Mesendoderm (in vitro differentiated cells): Measurements from ENCODE around the gene NCAPD3.
A peak's percentile ranks its signal among the peaks of the same experiment; 100 is the strongest.

ENCODE experiments used
- DNase-seq: peaks from one replicate; pipeline ENCODE4 v3.0.0; 2013
- H2AK5ac ChIP-seq: 2 replicates; pipeline ENCODE4 v1.6.1; 2013; ENCODE audit warnings: low read length, inconsistent platforms
- H2BK120ac ChIP-seq: 2 replicates; pipeline ENCODE4 v1.6.1; 2013; ENCODE audit warnings: low read depth, mild to moderate bottlenecking, low read length, moderate library complexity, mixed read lengths
- H2BK15ac ChIP-seq: replicated peaks from 2 replicates; pipeline ENCODE4 v1.6.1; 2013; ENCODE audit warnings: low read depth, mild to moderate bottlenecking, moderate library complexity
- H2BK5ac ChIP-seq: 2 replicates; pipeline ENCODE4 v1.6.1; 2013; ENCODE audit warnings: low read length, inconsistent platforms
- H3K18ac ChIP-seq: 2 replicates; pipeline ENCODE4 v1.6.1; 2013; ENCODE audit warnings: mild to moderate bottlenecking, low read length, mixed read lengths
- H3K23ac ChIP-seq: one replicate; pipeline ENCODE4 v1.6.1; 2013; ENCODE audit warnings: low read length
- H3K27ac ChIP-seq: 2 replicates; pipeline ENCODE4 v1.5.1; 2013; ENCODE audit warnings: low read depth, mild to moderate bottlenecking, inconsistent platforms, low read length, moderate library complexity
- H3K27me3 ChIP-seq: 2 replicates; pipeline ENCODE4 v1.6.1; 2013; ENCODE audit warnings: low read length, control low read depth, mild to moderate bottlenecking, inconsistent platforms; ENCODE audit not compliant: insufficient read depth, poor library complexity
- H3K36me3 ChIP-seq: 2 replicates; pipeline ENCODE4 v1.6.1; 2013; ENCODE audit warnings: low read length, inconsistent platforms; ENCODE audit not compliant: control insufficient read depth, insufficient read depth
- H3K4ac ChIP-seq: one replicate; pipeline ENCODE4 v1.6.1; 2013; ENCODE audit warnings: low read depth, mild to moderate bottlenecking, low read length, moderate library complexity
- H3K4me1 ChIP-seq: 2 replicates; pipeline ENCODE4 v1.6.1; 2013; ENCODE audit warnings: low read depth, low read length, inconsistent platforms; ENCODE audit not compliant: control insufficient read depth
- H3K4me2 ChIP-seq: 2 replicates; pipeline ENCODE4 v1.6.1; 2013; ENCODE audit warnings: low read length
- H3K4me3 ChIP-seq: 2 replicates; pipeline ENCODE4 v1.5.1; 2013; ENCODE audit warnings: mild to moderate bottlenecking, low read length
- H3K56ac ChIP-seq: one replicate; pipeline ENCODE4 v1.6.1; 2013; ENCODE audit warnings: low read length
- H3K79me1 ChIP-seq: 2 replicates; pipeline ENCODE4 v1.6.1; 2013; ENCODE audit warnings: low read length, inconsistent platforms
- H3K79me2 ChIP-seq: 2 replicates; pipeline ENCODE4 v1.6.1; 2013; ENCODE audit warnings: mild to moderate bottlenecking, low read length; ENCODE audit not compliant: control insufficient read depth, insufficient read depth
- H3K9ac ChIP-seq: 2 replicates; pipeline ENCODE4 v1.6.1; 2013; ENCODE audit warnings: low read length, inconsistent platforms
- H4K5ac ChIP-seq: one replicate; pipeline ENCODE4 v1.6.1; 2013; ENCODE audit warnings: low read length
- H4K8ac ChIP-seq: one replicate; pipeline ENCODE4 v1.6.1; 2013; ENCODE audit warnings: low read depth, mild to moderate bottlenecking, control low read depth, low read length, moderate library complexity
- WGBS: extraction: QIAGEN DNeasy Blood & Tissue Kit; methylation state at CpG from one replicate; pipeline ENCODE4 v1.1.7; 2013; ENCODE audit warnings: low lambda C conversion rate, missing lambda C conversion rate; ENCODE audit not compliant: insufficient coverage; ENCODE audit errors: extremely low coverage; 5-methylcytosine and 5-hydroxymethylcytosine counted together

Gene NCAPD3

DNA sequence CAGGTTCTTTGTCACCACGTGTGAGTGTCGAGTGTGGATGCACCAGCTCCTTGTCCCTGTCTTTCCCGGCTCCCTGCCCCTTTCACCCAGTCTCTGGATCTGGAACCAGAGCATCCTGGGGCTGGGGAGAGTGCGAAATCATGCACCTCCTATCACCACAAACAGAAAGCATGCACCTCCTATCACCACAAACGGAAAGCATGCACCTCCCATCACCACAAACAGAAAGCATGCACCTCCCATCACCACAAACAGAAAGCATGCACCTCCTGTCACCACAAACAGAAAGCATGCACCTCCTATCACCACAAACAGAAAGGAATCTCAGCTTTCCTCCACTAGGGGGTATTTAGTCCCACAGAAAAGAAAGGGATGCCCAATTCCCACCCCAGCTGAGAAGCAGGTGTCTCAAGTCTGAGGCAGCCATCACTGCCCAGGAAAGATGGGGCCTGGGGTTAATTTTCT, 46.5 kb upstream of the NCAPD3 start:
- Histone ChIP-seq H3K4me1 (peaks cover 2% of the 10 kb centered on the region), H3K18ac (no peak overlapping the region), H3K79me2 (peaks cover 6% of the 10 kb centered on the region), H3K56ac (no peak overlapping the region), H3K4ac (no peak overlapping the region), H3K27me3 (no peaks in the 10 kb centered on the region), H3K36me3 (no peaks in the 10 kb centered on the region), H4K5ac (no peak overlapping the region), H3K9ac (no peak overlapping the region), H3K27ac (no peak overlapping the region), H2AK5ac (no peak overlapping the region), H3K79me1 (no peaks in the 10 kb centered on the region), H2BK120ac (no peak overlapping the region), H3K23ac (no peak overlapping the region), H4K8ac (no peak overlapping the region), H3K4me3 (no peak overlapping the region), H2BK5ac (no peak overlapping the region), H2BK15ac (no peak overlapping the region), H3K4me2 (no peak overlapping the region)
- no CpG with 5 or more reads among the region's 5 CpGs for WGBS
- DNase-seq, result peak; percentile 84

DNA sequence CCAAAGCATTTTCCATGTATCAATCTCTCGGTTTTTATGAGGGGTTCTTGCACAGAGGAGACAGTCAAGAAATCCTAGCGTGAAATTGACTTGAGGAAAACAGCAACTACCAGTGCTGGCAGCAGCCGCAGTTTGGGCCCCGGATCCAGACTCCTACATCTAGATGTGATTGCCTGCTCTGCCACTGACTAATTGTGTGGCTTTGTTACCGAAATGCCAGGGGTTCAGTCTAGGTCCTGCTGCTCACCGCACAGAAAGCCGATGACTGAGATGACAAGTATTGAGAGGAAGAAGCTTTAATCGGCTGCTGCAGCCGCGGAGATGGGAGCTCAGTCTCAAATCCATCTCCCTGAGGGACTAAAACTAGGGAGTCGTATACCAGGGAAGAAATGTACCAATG, 44.2 kb upstream of the NCAPD3 start:
- no peak for DNase-seq
- H3K18ac ChIP-seq, result peak overlapping the region; percentile 62
- H3K79me1 ChIP-seq, result no peaks in the 10 kb centered on the region
- H3K36me3 ChIP-seq, result no peaks in the 10 kb centered on the region
- no peak overlapping the region for H2BK120ac ChIP-seq
- H3K27me3 ChIP-seq, result no peaks in the 10 kb centered on the region
- H2BK15ac ChIP-seq, result no peak overlapping the region
- no peak overlapping the region for H3K27ac ChIP-seq
- H3K4me1 ChIP-seq, result peaks cover 2% of the 10 kb centered on the region
- no peak overlapping the region for H2AK5ac ChIP-seq
- no peak overlapping the region for H4K5ac ChIP-seq
- no peak overlapping the region for H4K8ac ChIP-seq
- H3K4me2 ChIP-seq, result no peak overlapping the region
- H3K4me3 ChIP-seq, result no peak overlapping the region
- no peak overlapping the region for H2BK5ac ChIP-seq
- H3K56ac ChIP-seq, result no peak overlapping the region
- H3K23ac ChIP-seq, result no peak overlapping the region
- H3K9ac ChIP-seq, result no peak overlapping the region
- no peak overlapping the region for H3K4ac ChIP-seq
- WGBS, result no CpG with 5 or more reads among the region's 11 CpGs
- H3K79me2 ChIP-seq, result no peaks in the 10 kb centered on the region

DNA sequence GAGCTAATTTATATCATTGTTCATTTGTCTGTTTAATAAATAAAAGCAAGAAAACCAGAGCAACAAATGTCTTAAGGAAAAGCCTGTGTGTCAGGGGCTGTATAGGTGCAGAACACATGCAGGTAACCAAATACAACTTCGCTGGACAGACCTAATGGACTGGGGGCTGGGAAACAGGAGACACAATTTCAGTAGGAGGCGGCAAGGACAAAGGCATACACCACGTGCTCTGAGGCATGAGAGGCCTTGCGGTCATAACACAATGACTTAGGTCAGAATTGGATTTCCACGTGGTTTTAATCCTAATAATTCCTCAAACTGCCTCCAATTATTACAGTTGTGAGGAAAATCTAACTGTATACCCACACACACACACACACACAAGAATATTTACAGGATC, 43.7 kb upstream of the NCAPD3 start:
- Histone ChIP-seq H3K18ac (no peak overlapping the region), H3K4me2 (no peak overlapping the region), H2AK5ac (no peak overlapping the region), H2BK5ac (no peak overlapping the region), H4K8ac (no peak overlapping the region), H3K56ac (peak overlapping the region; percentile 47), H3K9ac (no peak overlapping the region), H2BK15ac (no peak overlapping the region), H3K23ac (no peak overlapping the region), H3K36me3 (no peaks in the 10 kb centered on the region), H3K4ac (no peak overlapping the region), H3K79me1 (no peaks in the 10 kb centered on the region), H3K27me3 (no peaks in the 10 kb centered on the region), H2BK120ac (no peak overlapping the region), H4K5ac (no peak overlapping the region), H3K4me3 (no peak overlapping the region), H3K79me2 (no peaks in the 10 kb centered on the region), H3K4me1 (no peaks in the 10 kb centered on the region), H3K27ac (no peak overlapping the region)
- no peak for DNase-seq
- WGBS, result no CpG with 5 or more reads among the region's 5 CpGs

DNA sequence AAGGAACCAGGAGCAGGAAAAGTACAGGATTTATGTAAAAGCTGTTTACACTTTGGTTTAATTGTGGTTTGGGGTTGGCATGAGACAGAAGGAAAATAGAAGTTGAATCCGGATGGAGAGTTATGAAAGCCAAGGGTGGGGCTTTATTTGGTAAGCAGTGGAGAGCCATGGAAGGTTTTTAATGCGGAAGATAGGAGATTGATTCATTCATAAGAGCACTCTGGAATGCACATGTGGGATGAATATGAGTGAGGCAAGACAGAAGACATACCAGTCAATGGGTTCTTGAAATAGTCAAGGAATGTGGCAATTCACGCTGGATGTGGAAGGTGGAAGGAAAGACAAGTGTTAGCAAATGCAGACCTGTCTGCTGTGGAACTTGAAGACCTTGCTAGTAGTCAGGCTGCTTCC, 43.1 kb upstream of the NCAPD3 start:
- Histone ChIP-seq H3K79me1 (no peaks in the 10 kb centered on the region), H3K9ac (no peak overlapping the region), H3K4me1 (no peaks in the 10 kb centered on the region), H3K18ac (no peak overlapping the region), H3K4me2 (no peak overlapping the region), H3K27me3 (no peaks in the 10 kb centered on the region), H2BK15ac (no peak overlapping the region), H3K27ac (no peak overlapping the region), H2BK120ac (no peak overlapping the region), H3K79me2 (no peaks in the 10 kb centered on the region), H4K5ac (no peak overlapping the region), H4K8ac (no peak overlapping the region), H3K56ac (no peak overlapping the region), H2AK5ac (no peak overlapping the region), H2BK5ac (no peak overlapping the region), H3K23ac (no peak overlapping the region), H3K36me3 (no peaks in the 10 kb centered on the region), H3K4me3 (no peak overlapping the region), H3K4ac (no peak overlapping the region)
- DNase-seq, result peak; percentile 66
- no CpG with 5 or more reads among the region's 3 CpGs for WGBS

DNA sequence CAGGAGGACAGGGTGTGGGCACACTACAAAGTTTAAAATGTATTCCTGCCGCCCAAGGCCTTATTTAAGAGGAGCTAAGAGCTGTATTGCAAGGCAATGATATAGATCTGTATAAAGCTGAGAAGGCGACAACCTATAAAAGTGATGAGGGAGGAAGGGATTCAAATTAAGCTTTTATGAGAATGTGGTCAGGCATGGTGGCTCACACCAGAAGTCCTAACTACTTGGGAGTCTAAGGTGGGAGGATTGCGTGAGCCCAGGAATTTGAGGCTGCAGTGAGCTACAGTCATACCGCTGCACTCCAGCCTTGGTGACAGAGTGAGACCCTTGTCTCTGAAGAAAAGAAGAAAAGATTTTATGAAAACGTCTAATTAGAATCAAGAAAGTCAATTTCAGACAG, 42.7 kb upstream of the NCAPD3 start:
- H3K27ac ChIP-seq, result no peak overlapping the region
- H2BK5ac ChIP-seq, result no peak overlapping the region
- no peaks in the 10 kb centered on the region for H3K79me2 ChIP-seq
- DNase-seq, result no peak
- no peak overlapping the region for H3K4me3 ChIP-seq
- no peak overlapping the region for H3K56ac ChIP-seq
- no peak overlapping the region for H4K5ac ChIP-seq
- WGBS, result no CpG with 5 or more reads among the region's 5 CpGs
- no peak overlapping the region for H2BK15ac ChIP-seq
- H3K4me2 ChIP-seq, result no peak overlapping the region
- H2AK5ac ChIP-seq, result no peak overlapping the region
- no peaks in the 10 kb centered on the region for H3K4me1 ChIP-seq
- H3K23ac ChIP-seq, result no peak overlapping the region
- no peaks in the 10 kb centered on the region for H3K79me1 ChIP-seq
- no peaks in the 10 kb centered on the region for H3K27me3 ChIP-seq
- H4K8ac ChIP-seq, result no peak overlapping the region
- H3K36me3 ChIP-seq, result no peaks in the 10 kb centered on the region
- H3K4ac ChIP-seq, result no peak overlapping the region
- no peak overlapping the region for H3K18ac ChIP-seq
- no peak overlapping the region for H3K9ac ChIP-seq
- H2BK120ac ChIP-seq, result no peak overlapping the region

DNA sequence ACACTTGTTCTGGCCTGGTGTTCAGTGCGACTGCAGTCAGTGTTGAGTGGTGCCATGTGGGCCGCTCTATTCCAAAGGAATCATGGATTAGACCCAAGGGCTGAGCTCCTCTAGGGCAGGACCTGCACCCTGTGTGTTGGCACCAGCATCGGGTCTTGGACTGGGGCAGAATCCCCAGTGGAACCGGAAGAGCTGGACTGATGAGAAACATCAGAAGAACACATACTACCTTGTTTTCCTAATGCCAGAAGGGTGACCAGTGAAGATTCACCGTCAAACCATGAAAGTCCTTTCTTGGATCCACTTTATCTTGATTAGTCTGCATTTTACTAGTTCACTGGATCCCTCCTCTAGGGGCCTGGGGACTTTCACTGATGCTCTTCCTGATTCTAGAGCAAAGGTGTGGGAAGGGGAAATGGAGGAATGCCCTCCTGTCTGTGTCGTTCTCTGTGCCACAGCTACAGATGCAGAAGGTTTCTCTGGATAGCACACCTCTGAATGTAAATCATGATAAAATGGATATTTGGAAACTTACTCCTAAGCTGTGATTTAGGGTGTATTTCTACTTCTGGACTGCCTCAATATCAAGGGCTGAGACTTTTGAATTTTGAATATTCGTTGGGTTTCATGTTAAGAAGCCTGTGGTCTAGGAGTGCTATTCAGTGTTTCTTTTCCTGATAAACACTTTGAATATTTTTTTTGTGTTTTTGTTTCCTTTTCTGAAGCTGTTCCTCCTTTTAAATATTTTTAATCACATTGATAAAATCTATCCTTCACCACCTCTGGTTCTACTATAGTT, 41.4 kb upstream of the NCAPD3 start:
- Histone ChIP-seq H3K27ac (no peak overlapping the region), H3K27me3 (no peaks in the 10 kb centered on the region), H3K9ac (no peak overlapping the region), H3K56ac (no peak overlapping the region), H3K79me1 (no peaks in the 10 kb centered on the region), H3K4me3 (no peak overlapping the region), H3K4ac (no peak overlapping the region), H3K23ac (peak overlapping the region; percentile 74), H4K5ac (no peak overlapping the region), H3K79me2 (no peaks in the 10 kb centered on the region), H3K36me3 (no peaks in the 10 kb centered on the region), H2BK5ac (no peak overlapping the region), H2BK15ac (no peak overlapping the region), H4K8ac (no peak overlapping the region), H3K4me2 (no peak overlapping the region), H2BK120ac (no peak overlapping the region), H2AK5ac (no peak overlapping the region), H3K18ac (no peak overlapping the region), H3K4me1 (no peaks in the 10 kb centered on the region)
- WGBS, result no CpG with 5 or more reads among the region's 7 CpGs
- no peak for DNase-seq
